ENCODE results near the gene SPO11.

Gene SPO11

DNA sequence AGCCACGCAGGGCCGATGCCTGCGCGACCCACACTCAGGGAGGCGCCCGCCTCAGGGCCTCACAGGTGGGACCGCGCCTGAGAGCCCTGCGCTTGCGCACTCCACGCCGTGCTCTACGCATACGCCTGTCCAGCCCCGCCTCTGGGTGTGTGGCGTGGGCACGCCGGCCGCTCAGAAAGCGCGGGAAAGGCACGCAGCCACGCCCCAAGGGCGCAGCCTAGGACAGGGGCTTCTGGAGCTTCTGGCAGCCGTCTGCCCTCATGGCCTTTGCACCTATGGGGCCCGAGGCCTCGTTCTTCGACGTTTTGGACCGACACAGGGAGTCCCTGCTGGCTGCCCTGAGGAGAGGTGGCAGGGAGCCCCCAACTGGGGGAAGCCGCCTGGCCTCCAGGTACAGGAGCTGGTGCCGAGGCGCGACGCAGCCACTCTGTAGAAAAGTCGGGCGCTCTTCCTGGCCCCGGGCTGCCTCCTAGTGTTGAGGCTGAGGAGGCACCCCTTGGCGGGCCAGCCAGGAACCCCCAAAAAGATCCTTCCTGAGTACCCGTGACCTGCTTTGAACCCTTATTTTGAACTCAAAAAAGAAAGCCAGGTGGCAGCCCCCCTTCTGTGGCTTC, at the start of gene SPO11:
Gene SPO11, plus strand, starts transcription at position 196 of the 614 bp plus-strand sequence. Its CDS starts 65 bp downstream, at position 261.
- TF ChIP-seq CTCF (IDR thresholded peaks at IDR 0.05; ENCODE audit: low read depth, low read length, missing control alignments): peak; percentile 25
- no peak for DNase-seq (ENCODE audit: low read depth)
- H3K4me3 ChIP-seq (ENCODE audit: low read depth, low read length): no peak within 1 kb of the TSS

DNA sequence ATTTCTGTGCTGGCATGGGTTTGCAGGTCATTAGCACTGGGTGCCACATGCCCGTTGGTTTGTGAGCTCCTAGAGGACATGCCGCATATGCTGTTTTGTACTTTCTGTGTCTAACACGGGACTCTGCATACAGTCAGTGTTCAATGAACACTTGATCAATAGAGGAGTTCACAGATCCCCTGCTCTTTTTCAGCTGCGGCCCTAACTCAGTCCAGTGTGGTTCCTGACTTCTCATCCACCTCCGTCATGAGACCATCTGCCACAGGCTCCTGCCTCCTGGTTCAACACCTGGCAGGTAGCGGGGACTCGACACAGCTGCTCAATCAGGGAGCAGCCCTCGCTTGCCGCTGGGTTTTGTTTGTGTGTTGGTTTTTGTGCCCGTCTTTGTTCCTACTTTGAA, 49.4 kb upstream of the SPO11 start:
- no peak for DNase-seq (ENCODE audit: low read depth)
- H3K4me3 ChIP-seq (ENCODE audit: low read depth, low read length): no peak overlapping the region
- no peak for TF ChIP-seq CTCF (IDR thresholded peaks at IDR 0.05; ENCODE audit: low read depth, low read length, missing control alignments)

- TF ChIP-seq CTCF (IDR thresholded peaks at IDR 0.05; ENCODE audit: low read depth, low read length, missing control alignments): no peak
- no peak for DNase-seq (ENCODE audit: low read depth)
- H3K4me3 ChIP-seq (ENCODE audit: low read depth, low read length): no peak overlapping the region
These were observed 47.7 kb upstream of the SPO11 start for GRCh38 chr20:57281900-57282299.

DNA sequence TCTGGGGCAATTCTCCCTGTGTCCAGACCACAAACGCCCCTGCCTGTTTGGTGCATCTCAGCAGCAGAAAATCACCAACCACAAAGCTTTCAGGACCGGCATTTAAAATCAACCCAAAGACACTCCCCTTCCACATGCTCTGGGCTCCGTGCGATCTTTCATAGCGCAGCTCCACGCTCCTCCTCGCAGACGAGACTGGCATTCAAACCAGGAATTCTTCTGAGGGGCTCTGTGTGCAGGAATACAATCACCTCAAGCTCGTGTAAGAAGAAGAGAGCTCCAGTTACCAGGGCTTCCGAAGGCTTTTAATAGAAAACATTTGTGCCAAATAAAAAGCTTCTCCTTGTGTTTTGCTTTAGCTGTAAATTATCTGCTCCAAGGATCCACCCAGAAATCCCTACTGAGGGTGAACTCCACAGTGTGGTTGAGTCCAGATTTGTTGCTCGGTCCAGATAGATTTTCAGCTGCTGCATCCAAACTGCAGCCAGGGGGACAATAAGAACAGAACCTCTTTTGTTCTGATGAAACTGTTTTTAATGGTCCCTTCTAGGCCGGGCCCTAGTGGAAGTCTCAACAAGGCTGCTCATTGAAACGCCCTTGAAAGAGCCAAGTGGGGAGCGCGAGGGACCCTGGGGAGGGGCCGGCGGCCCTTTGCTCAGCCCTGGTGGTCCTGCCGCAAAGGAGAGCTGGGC, 46.8 kb upstream of the SPO11 start:
- no peak overlapping the region for H3K4me3 ChIP-seq (ENCODE audit: low read depth, low read length)
- no peak for DNase-seq (ENCODE audit: low read depth)
- no peak for TF ChIP-seq CTCF (IDR thresholded peaks at IDR 0.05; ENCODE audit: low read depth, low read length, missing control alignments)

- DNase-seq (ENCODE audit: low read depth): no peak
- no peak overlapping the region for H3K4me3 ChIP-seq (ENCODE audit: low read depth, low read length)
- TF ChIP-seq CTCF (IDR thresholded peaks at IDR 0.05; ENCODE audit: low read depth, low read length, missing control alignments): no peak
These were observed 45.7 kb upstream of the SPO11 start for GRCh38 chr20:57283860-57284259.

DNA sequence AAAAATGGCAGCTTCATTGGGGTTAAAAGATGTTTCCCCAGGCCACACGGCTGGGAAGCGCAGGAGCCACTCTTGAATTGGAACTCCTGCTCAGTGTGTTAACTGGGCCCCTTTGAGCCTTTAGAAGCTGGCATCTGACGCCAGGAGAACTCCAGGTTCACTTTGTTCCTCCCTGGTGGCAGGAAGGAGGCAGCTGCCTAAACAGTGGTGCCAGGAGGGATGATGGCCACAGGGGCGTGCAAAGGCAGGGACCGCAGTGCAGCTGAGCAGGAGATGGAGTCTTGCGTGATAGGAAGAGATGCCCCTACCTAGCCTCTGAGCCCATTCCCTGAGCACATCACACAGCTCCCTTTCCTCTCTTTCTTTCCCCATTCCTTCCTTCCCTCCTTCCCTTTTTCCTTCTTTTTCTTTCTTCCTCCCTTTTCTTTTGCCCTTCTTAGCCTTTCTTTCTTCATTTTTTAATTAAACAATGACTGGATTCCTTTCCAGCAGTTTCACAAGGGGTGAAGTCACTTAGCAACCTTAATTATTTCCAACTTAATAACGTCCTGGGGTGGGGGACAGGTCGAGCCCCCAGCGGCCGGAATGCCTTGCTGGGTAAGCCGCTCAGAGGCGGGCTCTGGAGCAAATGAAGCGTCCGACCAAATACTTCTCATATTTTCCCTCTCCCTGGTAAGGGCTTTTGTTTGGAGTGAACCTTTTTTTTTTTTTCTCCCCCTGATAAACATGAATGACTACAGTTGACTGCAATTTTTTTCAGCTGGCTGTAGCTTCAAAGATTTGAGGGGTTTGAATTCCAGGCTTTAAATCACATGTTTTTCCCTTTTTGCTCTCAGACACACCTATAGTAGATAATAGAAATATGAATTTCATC, 42.4 kb upstream of the SPO11 start:
- TF ChIP-seq CTCF (IDR thresholded peaks at IDR 0.05; ENCODE audit: low read depth, low read length, missing control alignments): no peak
- no peak for DNase-seq (ENCODE audit: low read depth)
- H3K4me3 ChIP-seq (ENCODE audit: low read depth, low read length): no peak overlapping the region
